CD4-positive, alpha-beta T cell treated with Interleukin-12 subunit alpha and Interleukin-12 subunit beta, for 1 hour (primary cell): Measurements from ENCODE around the gene XAGE5.
"Not testable (repeated sequence)": the region's sequence is repeated elsewhere in the genome, so short reads cannot be mapped to it uniquely, and the experiment has no call there.

ENCODE experiments used
- DNase-seq: peaks from one replicate; pipeline ENCODE4 v3.0.0-alpha.2; 2020

XAGE5 gene

DNA sequence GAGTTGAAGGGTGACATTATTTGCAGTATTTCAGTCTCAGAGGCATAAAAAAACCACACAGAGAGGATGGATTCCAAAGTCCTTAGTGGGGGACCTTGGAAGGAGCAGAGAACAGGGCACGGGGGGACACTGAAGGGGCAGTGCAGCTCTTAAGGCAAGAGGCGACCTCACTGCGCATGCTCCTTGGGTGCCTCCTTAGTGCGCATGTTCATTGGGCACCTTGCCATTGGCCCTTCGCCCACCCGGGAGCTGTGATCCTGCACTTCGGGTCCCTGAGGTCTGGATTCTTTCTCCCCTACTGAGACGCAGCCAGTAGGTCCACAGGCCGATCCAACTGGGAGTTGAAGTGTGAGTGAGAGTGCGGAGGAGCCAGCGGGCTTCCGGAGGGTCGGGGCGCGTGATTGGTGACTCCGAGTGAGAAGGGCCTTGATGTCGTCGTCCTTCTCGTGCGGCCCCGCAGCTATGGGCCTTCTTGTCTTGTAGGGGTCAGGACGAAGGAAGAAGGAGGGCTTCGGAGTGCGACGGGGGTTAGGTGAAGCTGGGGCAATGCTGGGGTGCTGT, at the start of gene XAGE5:
TSS of gene XAGE5 (plus strand) at position 223 of the 561 bp plus-strand sequence. CDS start 1,280 bp downstream, outside the sequence.
- DNase-seq, result no peak

DNA sequence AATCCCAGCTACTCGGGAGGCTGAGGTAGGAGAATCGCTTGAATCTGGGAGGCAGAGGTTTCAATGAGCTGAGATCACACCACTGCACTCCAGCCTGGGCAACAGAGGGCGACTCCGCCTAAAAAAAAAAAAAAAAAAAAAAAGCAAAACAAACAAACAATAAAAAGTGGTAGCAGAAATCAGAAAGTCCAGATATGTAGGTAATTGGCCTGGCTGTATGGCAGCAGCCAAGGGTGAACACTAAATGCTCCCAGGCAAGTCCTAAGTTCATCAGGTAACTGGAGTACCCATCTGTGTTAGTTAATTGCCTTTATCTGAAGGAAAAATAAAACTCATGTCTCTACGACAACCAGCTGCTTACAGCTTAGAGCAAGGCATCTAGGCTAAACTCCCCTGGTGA, 45.1 kb upstream of the XAGE5 start:
- DNase-seq, result not testable (repeated sequence)

DNA sequence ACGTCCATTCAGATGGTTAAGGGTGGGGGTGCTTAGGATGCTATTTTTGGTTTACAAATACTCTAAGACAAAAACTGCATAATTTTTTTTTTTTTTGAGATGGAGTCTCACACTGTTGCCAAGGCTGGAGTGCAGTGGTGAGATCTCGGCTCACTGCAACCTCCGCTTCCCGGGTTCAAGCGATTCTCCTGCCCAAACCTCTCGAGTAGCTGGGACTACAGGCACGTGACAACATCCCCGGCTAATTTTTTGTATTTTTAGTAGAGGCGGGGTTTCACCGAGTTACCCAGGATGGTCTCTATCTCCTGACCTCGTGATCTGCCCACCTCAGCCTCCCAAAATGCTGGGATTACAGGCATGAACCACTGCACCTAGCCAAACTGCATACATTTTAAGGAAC, 37.6 kb upstream of the XAGE5 start:
- not testable (repeated sequence) for DNase-seq

- not testable (repeated sequence) for DNase-seq
Observed at GRCh38 chrX:52797327-52797726, 13.8 kb upstream of the XAGE5 start, which contains the start of gene SPANXN5. Gene SPANXN5 (minus strand): TSS chrX:52797427. CDS start chrX:52797348, 79 bp downstream.

GRCh38 chrX:52804876-52805275, 6.2 kb upstream of the XAGE5 start:
- DNase-seq, result not testable (repeated sequence)

DNA sequence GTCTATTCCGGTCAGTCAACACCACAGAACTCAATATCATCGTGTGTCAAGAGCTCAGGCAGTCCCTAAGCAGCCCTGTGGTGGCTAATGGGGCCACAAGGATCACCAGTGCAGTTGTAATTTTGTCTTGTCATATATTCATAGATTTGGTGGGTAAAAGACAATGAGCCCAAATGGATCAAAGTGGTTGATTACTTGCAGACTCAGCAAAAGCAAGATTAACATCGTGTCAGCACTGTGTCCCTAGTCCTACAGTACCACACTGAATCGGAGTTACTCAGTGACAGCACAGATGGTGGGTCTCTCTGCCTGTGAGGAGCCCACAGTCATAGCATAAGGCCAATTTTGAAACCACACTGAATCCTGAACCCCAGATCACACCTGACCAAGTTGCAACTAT, 8.7 kb downstream of the XAGE5 start:
- no peak for DNase-seq

DNA sequence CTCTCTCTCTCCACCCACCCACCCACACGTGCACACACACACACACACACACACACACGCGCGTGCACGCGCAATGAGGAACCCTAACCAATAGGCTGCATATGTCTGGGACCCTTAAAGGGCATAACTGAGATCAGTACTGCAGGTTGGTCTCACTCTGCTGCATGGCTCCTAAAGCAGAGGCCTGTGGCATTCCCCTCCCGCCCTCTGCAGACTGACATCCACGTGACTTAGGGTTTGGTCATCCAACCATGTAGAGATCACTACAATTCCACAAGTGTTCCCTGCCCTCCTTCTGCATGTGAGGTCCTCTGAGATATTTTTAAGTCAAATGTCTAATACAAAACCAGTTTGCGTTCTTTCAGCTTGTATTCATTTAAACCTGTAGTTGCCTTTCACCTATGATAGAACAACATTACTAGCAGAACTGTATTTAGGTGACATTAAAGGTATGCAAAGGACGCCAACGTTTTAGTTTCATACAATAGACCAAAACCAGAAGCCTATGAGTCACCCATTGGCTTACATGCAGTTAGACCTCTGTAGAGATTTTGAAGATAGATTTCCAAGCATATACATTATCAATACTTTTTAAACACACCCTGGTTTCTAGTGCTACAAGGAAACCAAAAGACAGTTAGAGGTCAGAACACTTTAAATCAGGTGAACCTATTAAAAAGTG, 10.1 kb downstream of the XAGE5 start:
- no peak for DNase-seq

GRCh38 chrX:52824608-52825007, 13.5 kb downstream of the XAGE5 start:
- DNase-seq, result no peak

DNA sequence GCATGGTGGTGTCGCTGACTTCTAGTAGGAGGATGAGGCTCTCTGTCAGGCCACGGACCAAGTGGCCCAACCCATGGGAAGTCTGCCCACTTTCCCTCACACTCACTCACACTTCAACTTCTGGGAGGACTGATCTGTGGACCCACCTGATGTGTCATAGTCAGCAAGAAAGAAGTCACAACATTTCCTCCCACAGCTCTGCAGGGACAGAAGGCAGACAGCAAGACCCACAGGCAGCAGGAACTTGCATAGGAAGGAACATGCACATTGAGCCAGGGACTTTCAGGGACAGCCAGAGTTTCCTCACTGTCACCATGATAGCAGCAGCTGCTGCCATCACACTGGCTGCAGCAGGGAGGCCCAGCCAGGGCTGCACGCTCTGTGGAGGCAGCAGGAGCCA, 19.5 kb downstream of the XAGE5 start:
- DNase-seq, result no peak

DNA sequence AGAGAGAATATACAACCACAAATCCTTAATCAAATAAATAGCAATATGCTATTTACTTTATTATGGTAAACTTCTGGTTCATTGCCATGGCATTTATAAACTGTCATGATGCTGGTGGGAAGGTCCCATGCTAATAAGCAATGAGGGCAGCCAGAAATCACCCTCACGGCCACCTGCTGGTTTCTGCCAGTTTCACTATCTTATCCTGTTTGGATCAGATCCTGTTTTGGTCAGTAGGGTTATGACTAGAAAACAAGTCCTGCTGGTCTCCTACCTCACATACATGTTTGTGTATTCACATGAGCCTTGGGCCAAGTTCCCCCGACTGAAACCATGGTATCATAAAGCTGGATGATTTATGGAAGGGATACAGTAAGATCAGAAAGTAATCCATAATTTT, 28.1 kb downstream of the XAGE5 start:
- no peak for DNase-seq

DNA sequence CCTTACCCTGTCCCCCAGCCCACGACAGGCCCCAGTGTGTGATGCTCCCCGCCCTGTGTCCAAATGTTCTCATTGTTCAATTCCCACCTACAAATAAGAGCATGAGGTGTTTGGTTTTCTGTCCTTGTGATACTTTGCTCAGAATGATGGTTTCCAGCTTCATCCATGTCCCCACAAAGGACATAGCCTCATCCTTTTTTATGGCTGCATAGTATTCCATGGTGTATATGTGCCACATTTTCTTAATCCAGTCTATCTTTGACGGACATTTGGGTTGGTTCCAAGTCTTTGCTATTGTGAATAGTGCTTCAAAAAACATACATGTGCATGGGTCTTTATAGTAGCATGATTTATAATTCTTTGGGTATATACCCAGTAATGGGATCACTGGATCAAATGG, 32.5 kb downstream of the XAGE5 start:
- DNase-seq, result not testable (repeated sequence)

GRCh38 chrX:52852110-52852860, 41.2 kb downstream of the XAGE5 start:
- no peak for DNase-seq

- not testable (repeated sequence) for DNase-seq
Observed at GRCh38 chrX:52856991-52857525, 46.0 kb downstream of the XAGE5 start.

- DNase-seq, result no peak
Observed at GRCh38 chrX:52865343-52865998, 54.4 kb downstream of the XAGE5 start.
